Activated naive CD4-positive, alpha-beta T cell treated with anti-CD3 and anti-CD28 coated beads, Interleukin-2, amount 10 ng/mL, durations not matched to agents 7 days and 5 days (primary cell): Measurements from ENCODE around the gene PNPLA2.

ENCODE experiments used
- CTCF ChIA-PET: fragments of 350-600 bp; sonication (Branson Sonifier 250); formaldehyde crosslinking; loops from one replicate; lab custom pipeline; 2021; ENCODE audit warnings: antibody characterized with exemption; lab: Charles Lee
- DNase-seq: peaks from one replicate; pipeline ENCODE4 v3.0.0-alpha.2; 2020
- H3K27ac Mint-ChIP-seq: one replicate; pipeline ENCODE4 v1.8.0; 2021; ENCODE audit warnings: mild to moderate bottlenecking, moderate library complexity, mixed read lengths
- H3K27me3 Mint-ChIP-seq: one replicate; pipeline ENCODE4 v1.8.0; 2021; ENCODE audit warnings: mild to moderate bottlenecking, mixed read lengths
- H3K36me3 Mint-ChIP-seq: one replicate; pipeline ENCODE4 v1.8.0; 2021; ENCODE audit warnings: mixed read lengths
- H3K4me1 Mint-ChIP-seq: one replicate; pipeline ENCODE4 v1.8.0; 2021; ENCODE audit warnings: mixed read lengths
- H3K4me3 Mint-ChIP-seq: one replicate; pipeline ENCODE4 v1.8.0; 2021; ENCODE audit warnings: mild to moderate bottlenecking, moderate library complexity, mixed read lengths
- H3K9me3 Mint-ChIP-seq: one replicate; pipeline ENCODE4 v1.8.0; 2021; ENCODE audit warnings: mixed read lengths

PNPLA2 gene

DNA sequence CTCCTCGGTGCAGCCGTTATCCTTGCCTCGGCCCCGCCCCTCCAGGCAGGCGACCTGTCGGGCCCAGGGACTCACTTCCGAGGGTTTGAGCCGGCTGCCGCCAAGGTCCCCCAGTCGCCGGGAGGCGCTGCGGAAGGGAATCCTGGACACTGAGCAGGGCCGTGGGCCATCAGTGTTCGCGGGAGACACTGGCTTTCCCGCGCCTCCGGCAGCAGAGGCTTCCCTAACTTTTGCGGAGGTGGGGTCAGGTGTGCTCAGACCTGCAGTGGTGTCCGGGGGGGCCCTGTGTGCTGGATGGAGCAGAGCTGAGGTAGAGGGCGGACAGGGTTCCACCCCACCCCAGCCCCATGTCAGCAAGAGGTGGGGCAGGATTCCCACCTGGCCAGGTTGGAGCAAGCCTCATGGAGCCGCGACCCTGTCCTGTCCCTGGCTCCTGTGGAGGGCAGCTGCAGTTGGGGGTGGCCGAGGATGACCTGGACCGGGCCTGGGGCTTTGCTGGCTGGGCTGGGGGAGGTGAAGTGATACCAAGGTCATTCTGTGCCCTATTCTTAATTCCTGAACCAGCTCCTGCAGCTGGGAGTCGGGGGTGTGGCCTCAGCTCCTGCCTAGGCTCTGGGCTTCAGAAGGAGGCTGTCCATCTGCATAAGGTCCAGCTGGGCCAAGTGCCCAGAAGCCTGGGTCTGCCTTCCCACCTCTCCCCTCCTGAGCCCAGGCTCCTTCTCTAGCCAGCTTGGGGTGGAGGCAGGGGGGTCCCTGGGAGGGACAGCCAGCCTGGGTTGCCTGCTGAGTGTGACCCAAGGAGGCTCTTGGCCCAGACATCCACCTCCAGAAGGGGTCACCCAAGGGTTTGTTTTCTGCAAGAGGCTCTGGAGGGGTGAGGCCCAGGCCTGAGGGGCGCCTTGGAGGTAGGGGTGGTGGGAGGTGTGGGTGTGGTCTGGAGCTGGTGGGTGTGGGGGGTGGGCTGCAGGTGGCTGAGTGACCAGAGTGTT, 32.4 kb downstream of the PNPLA2 start:
- peak; percentile 42 for DNase-seq
- Mint-ChIP-seq H3K9me3 (no peaks in the 10 kb centered on the region), H3K4me3 (no peak overlapping the region), H3K4me1 (peaks cover 5% of the 10 kb centered on the region), H3K27ac (no peak overlapping the region), H3K36me3 (no peaks in the 10 kb centered on the region), H3K27me3 (peaks cover 53% of the 10 kb centered on the region)
- CTCF ChIA-PET, result interaction anchor here (0.6 to 1.5 kb wide), 3 partner anchors 35 to 201 kb away, joined by 3 to 6 read pairs (median 3); no protein-coding TSS in a partner anchor

DNA sequence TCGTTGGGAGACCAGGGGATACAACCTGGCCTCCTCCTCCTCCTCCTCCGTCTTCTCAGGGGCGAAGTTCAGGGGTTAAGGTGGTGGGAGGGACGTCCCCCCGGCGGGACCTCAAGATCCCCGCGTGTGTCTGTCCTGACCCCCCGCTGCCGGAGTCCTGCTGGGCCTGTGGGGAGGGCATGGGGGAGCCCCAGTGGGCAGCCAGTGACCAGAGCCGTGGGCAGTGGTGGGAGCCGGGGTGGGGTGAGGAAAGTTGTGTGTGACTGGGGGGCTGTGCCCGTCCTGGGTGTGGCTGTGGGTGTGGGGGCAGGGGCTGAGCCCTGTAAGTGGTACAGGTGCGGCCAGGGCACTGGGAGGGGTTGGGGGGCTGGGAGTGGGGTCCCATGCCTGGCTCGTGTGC, 34.0 kb downstream of the PNPLA2 start:
- no peaks in the 10 kb centered on the region for H3K36me3 Mint-ChIP-seq
- CTCF ChIA-PET, result no interaction called here
- DNase-seq, result no peak
- H3K27ac Mint-ChIP-seq, result no peak overlapping the region
- H3K9me3 Mint-ChIP-seq, result no peaks in the 10 kb centered on the region
- H3K4me1 Mint-ChIP-seq, result peaks cover 5% of the 10 kb centered on the region
- H3K27me3 Mint-ChIP-seq, result peaks cover 40% of the 10 kb centered on the region
- H3K4me3 Mint-ChIP-seq, result no peak overlapping the region

GRCh38 chr11:853682-854448, 35.2 kb downstream of the PNPLA2 start:
- no peak overlapping the region for H3K4me3 Mint-ChIP-seq
- no peaks in the 10 kb centered on the region for H3K4me1 Mint-ChIP-seq
- CTCF ChIA-PET, result no interaction called here
- H3K27me3 Mint-ChIP-seq, result peaks cover 29% of the 10 kb centered on the region
- no peaks in the 10 kb centered on the region for H3K9me3 Mint-ChIP-seq
- no peak for DNase-seq
- no peak overlapping the region for H3K27ac Mint-ChIP-seq
- H3K36me3 Mint-ChIP-seq, result no peaks in the 10 kb centered on the region

DNA sequence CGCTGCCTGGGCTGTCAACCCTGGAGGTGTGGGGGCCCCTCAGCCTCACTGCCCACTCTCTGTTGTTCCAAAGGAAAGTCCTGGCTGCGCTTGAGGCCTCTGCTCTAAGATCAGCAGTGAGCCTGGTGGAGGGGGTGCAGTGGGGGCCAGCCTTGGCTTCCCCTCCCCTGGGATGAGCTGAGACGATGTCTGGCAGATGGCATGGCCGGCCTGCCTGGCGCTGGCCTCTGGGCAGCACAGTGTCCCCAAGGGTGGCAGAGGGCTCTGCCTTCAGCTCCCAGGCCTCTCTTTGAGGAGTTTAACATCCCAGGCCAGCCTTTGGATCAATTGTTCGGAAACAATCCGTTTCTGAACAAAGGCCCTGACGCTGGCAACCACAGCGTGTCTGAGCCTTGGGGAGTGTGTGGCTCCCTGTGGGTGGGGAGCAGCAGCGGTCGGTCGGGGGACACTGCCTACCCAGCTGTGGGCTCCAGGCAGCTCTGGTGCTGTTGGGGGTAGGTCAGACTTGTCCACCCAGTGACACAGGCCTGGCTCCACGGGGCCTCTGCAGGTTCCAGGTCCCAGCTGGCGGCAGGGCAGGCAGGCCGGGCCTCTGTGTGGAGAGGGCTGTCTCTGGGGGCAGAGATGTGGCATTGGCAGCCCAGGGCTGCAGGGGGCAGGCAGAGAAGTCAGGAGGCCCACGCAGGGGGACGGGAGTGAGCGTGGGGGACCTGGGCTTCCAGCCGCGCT, 36.1 kb downstream of the PNPLA2 start:
- peaks cover 22% of the 10 kb centered on the region for H3K27me3 Mint-ChIP-seq
- DNase-seq, result no peak
- CTCF ChIA-PET, result interaction anchor here (0.7 kb wide), 1 partner anchor 196 kb away, joined by 3 read pairs; no protein-coding TSS in a partner anchor
- no peaks in the 10 kb centered on the region for H3K36me3 Mint-ChIP-seq
- no peaks in the 10 kb centered on the region for H3K4me1 Mint-ChIP-seq
- no peak overlapping the region for H3K27ac Mint-ChIP-seq
- H3K4me3 Mint-ChIP-seq, result no peak overlapping the region
- no peaks in the 10 kb centered on the region for H3K9me3 Mint-ChIP-seq

DNA sequence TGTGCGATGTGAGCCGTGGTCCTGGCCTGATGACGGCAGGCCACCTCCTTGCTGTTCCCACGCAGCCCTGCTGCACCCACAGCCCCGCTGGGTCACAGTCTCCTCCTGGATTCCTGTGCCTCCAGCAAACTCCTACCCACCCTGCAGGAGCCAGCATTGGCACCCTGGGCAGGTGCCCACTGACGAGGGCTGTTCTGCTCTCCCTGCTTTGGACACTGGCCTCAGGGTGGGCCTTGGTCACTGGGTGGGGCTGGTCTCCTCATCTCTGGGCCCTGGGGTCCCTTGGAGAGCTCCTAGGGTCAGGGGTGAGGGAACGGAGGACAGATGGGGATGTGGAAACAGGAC, 36.6 kb downstream of the PNPLA2 start:
- Mint-ChIP-seq H3K9me3 (no peaks in the 10 kb centered on the region), H3K27ac (no peak overlapping the region), H3K4me1 (no peaks in the 10 kb centered on the region), H3K27me3 (peaks cover 18% of the 10 kb centered on the region), H3K36me3 (no peaks in the 10 kb centered on the region), H3K4me3 (no peak overlapping the region)
- no peak for DNase-seq
- CTCF ChIA-PET, result interaction anchor here (0.7 kb wide), 1 partner anchor 195 kb away, joined by 3 read pairs; no protein-coding TSS in a partner anchor

GRCh38 chr11:855796-856195, 37.1 kb downstream of the PNPLA2 start:
- CTCF ChIA-PET, result no interaction called here
- Mint-ChIP-seq H3K27me3 (peaks cover 13% of the 10 kb centered on the region), H3K4me3 (no peak overlapping the region), H3K36me3 (no peaks in the 10 kb centered on the region), H3K9me3 (no peaks in the 10 kb centered on the region), H3K4me1 (no peaks in the 10 kb centered on the region), H3K27ac (no peak overlapping the region)
- no peak for DNase-seq

DNA sequence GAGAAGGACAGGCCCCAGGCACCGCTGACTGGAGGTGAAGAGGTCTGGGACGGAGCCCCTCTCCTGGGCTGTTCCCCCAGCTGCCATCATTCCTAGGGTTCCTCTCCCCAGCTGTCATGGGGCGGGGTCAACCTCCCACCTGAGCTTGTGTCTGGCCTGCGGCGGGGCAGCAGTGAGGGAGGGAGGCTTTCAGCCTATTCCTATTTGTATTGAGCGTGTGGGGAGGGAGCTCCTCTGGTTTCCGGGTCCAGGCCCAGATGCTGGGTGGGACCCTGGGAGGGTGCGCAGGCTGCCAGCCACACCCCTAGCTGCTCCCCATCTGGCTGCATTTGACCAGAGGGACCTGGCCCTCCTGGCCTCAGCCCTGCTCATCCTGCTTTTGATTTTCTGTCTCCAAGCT, 37.7 kb downstream of the PNPLA2 start:
- Mint-ChIP-seq H3K36me3 (no peaks in the 10 kb centered on the region), H3K4me3 (no peak overlapping the region), H3K27me3 (peaks cover 7% of the 10 kb centered on the region), H3K4me1 (no peaks in the 10 kb centered on the region), H3K9me3 (no peaks in the 10 kb centered on the region), H3K27ac (no peak overlapping the region)
- DNase-seq, result no peak
- CTCF ChIA-PET, result no interaction called here

GRCh38 chr11:858053-858761, 39.5 kb downstream of the PNPLA2 start:
- H3K27me3 Mint-ChIP-seq, result no peaks in the 10 kb centered on the region
- H3K4me1 Mint-ChIP-seq, result no peaks in the 10 kb centered on the region
- no peak overlapping the region for H3K4me3 Mint-ChIP-seq
- H3K36me3 Mint-ChIP-seq, result no peaks in the 10 kb centered on the region
- no peaks in the 10 kb centered on the region for H3K9me3 Mint-ChIP-seq
- no peak overlapping the region for H3K27ac Mint-ChIP-seq
- no peak for DNase-seq
- CTCF ChIA-PET, result no interaction called here

GRCh38 chr11:858762-859339, 40.1 kb downstream of the PNPLA2 start:
- H3K4me3 Mint-ChIP-seq, result no peak overlapping the region
- DNase-seq, result no peak
- H3K27me3 Mint-ChIP-seq, result no peaks in the 10 kb centered on the region
- H3K27ac Mint-ChIP-seq, result no peak overlapping the region
- H3K36me3 Mint-ChIP-seq, result no peaks in the 10 kb centered on the region
- no peaks in the 10 kb centered on the region for H3K4me1 Mint-ChIP-seq
- no peaks in the 10 kb centered on the region for H3K9me3 Mint-ChIP-seq
- CTCF ChIA-PET, result no interaction called here

- Mint-ChIP-seq H3K36me3 (no peaks in the 10 kb centered on the region), H3K27me3 (no peaks in the 10 kb centered on the region), H3K27ac (no peak overlapping the region), H3K4me3 (no peak overlapping the region), H3K4me1 (no peaks in the 10 kb centered on the region), H3K9me3 (no peaks in the 10 kb centered on the region)
- no peak for DNase-seq
- CTCF ChIA-PET, result no interaction called here
Measured at GRCh38 chr11:859394-860131, 40.8 kb downstream of the PNPLA2 start.

- no peaks in the 10 kb centered on the region for H3K9me3 Mint-ChIP-seq
- no peak for DNase-seq
- H3K27ac Mint-ChIP-seq, result no peak overlapping the region
- CTCF ChIA-PET, result no interaction called here
- H3K4me1 Mint-ChIP-seq, result no peaks in the 10 kb centered on the region
- H3K36me3 Mint-ChIP-seq, result no peaks in the 10 kb centered on the region
- no peaks in the 10 kb centered on the region for H3K27me3 Mint-ChIP-seq
- no peak overlapping the region for H3K4me3 Mint-ChIP-seq
Measured at GRCh38 chr11:860234-861104, 41.8 kb downstream of the PNPLA2 start.

DNA sequence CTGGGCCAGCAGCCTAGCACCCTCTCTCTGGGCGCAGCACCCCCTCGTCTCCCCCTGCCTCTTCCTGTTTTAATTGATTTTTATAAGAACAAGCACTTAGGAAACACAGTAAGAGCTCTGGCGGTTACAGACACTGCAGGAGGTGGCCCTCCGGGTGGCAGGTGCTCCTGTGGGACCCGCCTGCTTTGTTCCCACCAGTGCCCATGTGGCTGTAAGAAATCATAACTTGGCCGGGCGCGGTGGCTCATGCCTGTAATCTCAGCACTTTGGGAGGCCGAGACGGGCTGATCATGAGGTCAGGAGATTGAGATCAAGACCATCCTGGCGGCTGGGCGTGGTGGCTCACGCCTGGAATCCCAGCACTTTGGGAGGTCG, 42.4 kb downstream of the PNPLA2 start:
- Mint-ChIP-seq H3K4me1 (no peaks in the 10 kb centered on the region), H3K36me3 (no peaks in the 10 kb centered on the region), H3K27ac (no peak overlapping the region), H3K27me3 (no peaks in the 10 kb centered on the region), H3K4me3 (no peak overlapping the region), H3K9me3 (no peaks in the 10 kb centered on the region)
- DNase-seq, result no peak
- CTCF ChIA-PET, result no interaction called here
